ENCODE results near the gene GPATCH1. TPM values are rescaled to one million over a fixed set of nuclear protein-coding genes. Genes with fewer than 3 reads are reported as not detected.

GPATCH1 gene
- total and polyA plus RNA-seq, 2 of the 13 experiments (the other 11 are each of a cell fraction or from before 2014, with no cell fraction given), result 6.8 to 6.9 TPM

DNA sequence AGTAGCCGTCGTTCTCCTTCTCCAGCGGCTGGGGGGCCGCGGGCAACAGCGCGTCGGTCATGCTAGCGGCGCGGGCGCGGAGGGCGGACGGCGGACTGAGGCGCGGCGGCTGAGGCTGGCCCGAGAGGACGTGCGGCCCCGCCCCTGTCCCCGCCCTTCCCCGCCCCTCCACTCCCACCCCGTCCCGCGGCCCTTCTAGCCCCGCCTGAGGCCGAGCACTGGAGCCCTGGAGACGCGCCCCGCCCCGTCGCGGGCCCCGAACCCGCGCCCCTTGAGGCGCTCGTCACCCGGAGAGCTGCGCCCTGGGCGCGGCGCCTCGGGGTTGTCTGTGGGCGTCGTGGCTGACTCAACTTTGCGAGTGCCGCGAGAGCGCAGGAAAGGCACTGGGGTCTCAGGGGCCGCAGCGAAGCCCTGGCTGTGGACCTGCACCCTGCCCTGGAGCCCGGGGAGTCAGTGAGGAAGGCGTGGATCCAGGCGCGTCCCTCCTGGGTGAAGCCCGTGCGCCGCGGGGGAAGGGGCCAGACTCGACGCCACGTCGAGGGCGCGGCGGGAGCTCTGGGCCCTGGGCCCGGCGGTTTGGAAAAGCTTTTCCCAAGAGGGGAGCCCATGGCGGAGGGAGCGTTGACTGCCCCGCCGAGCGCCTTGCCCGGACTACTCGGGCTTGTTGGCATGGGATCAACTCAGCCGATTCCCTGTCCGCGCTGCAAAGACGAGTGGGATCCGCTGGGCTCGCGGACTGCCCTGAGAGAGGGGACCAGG lies 16.0 kb upstream of the GPATCH1 start, which contains the start of gene RHPN2 (continued):
- TF ChIP-seq, protein P1, sequence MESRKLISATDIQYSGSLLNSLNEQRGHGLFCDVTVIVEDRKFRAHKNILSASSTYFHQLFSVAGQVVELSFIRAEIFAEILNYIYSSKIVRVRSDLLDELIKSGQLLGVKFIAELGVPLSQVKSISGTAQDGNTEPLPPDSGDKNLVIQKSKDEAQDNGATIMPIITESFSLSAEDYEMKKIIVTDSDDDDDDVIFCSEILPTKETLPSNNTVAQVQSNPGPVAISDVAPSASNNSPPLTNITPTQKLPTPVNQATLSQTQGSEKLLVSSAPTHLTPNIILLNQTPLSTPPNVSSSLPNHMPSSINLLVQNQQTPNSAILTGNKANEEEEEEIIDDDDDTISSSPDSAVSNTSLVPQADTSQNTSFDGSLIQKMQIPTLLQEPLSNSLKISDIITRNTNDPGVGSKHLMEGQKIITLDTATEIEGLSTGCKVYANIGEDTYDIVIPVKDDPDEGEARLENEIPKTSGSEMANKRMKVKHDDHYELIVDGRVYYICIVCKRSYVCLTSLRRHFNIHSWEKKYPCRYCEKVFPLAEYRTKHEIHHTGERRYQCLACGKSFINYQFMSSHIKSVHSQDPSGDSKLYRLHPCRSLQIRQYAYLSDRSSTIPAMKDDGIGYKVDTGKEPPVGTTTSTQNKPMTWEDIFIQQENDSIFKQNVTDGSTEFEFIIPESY (CRISPR knock-in tag; IDR thresholded peaks at IDR 0.05), result peak; percentile 90
- no peak for TF ChIP-seq GATAD2A (CRISPR knock-in tag; IDR thresholded peaks at IDR 0.05)
- no peak for TF ChIP-seq PTBP1 (IDR thresholded peaks at IDR 0.05; ENCODE audit: low read depth, low read length, poor library complexity, severe bottlenecking)
- TF ChIP-seq, protein P2, sequence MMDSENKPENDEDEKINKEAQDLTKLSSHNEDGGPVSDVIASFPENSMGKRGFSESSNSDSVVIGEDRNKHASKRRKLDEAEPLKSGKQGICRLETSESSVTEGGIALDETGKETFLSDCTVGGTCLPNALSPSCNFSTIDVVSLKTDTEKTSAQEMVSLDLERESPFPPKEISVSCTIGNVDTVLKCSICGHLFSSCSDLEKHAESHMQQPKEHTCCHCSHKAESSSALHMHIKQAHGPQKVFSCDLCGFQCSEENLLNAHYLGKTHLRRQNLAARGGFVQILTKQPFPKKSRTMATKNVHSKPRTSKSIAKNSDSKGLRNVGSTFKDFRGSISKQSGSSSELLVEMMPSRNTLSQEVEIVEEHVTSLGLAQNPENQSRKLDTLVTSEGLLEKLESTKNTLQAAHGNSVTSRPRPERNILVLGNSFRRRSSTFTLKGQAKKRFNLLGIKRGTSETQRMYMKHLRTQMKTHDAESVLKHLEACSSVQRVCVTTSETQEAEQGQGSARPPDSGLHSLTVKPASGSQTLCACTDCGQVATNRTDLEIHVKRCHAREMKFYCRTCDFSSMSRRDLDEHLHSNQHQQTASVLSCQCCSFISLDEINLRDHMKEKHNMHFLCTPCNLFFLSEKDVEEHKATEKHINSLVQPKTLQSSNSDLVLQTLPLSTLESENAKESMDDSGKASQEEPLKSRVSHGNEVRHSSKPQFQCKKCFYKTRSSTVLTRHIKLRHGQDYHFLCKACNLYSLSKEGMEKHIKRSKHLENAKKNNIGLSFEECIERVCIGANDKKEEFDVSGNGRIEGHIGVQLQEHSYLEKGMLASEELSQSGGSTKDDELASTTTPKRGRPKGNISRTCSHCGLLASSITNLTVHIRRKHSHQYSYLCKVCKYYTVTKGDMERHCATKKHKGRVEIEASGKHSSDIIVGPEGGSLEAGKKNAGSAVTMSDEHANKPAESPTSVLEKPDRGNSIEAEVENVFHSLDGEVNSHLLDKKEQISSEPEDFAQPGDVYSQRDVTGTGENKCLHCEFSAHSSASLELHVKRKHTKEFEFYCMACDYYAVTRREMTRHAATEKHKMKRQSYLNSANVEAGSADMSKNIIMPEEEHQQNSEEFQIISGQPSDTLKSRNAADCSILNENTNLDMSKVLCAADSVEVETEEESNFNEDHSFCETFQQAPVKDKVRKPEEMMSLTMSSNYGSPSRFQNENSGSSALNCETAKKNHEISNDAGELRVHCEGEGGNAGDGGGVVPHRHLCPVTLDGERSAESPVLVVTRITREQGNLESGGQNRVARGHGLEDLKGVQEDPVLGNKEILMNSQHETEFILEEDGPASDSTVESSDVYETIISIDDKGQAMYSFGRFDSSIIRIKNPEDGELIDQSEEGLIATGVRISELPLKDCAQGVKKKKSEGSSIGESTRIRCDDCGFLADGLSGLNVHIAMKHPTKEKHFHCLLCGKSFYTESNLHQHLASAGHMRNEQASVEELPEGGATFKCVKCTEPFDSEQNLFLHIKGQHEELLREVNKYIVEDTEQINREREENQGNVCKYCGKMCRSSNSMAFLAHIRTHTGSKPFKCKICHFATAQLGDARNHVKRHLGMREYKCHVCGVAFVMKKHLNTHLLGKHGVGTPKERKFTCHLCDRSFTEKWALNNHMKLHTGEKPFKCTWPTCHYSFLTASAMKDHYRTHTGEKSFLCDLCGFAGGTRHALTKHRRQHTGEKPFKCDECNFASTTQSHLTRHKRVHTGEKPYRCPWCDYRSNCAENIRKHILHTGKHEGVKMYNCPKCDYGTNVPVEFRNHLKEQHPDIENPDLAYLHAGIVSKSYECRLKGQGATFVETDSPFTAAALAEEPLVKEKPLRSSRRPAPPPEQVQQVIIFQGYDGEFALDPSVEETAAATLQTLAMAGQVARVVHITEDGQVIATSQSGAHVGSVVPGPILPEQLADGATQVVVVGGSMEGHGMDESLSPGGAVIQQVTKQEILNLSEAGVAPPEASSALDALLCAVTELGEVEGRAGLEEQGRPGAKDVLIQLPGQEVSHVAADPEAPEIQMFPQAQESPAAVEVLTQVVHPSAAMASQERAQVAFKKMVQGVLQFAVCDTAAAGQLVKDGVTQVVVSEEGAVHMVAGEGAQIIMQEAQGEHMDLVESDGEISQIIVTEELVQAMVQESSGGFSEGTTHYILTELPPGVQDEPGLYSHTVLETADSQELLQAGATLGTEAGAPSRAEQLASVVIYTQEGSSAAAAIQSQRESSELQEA (CRISPR knock-in tag; IDR thresholded peaks at IDR 0.05; ENCODE audit: not compliant biosample characterization), result no peak
- TF ChIP-seq SRSF4 (IDR thresholded peaks at IDR 0.05; ENCODE audit: low read depth, low read length, poor library complexity, severe bottlenecking), result no peak
- TF ChIP-seq, protein P3, sequence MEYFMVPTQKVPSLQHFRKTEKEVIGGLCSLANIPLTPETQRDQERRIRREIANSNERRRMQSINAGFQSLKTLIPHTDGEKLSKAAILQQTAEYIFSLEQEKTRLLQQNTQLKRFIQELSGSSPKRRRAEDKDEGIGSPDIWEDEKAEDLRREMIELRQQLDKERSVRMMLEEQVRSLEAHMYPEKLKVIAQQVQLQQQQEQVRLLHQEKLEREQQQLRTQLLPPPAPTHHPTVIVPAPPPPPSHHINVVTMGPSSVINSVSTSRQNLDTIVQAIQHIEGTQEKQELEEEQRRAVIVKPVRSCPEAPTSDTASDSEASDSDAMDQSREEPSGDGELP (IDR thresholded peaks at IDR 0.05; ENCODE audit: borderline replicate concordance, low read depth), result no peak
- TF ChIP-seq DR1 (CRISPR knock-in tag; IDR thresholded peaks at IDR 0.05), result no peak
- no peak for TF ChIP-seq ZNF234 (CRISPR knock-in tag; conservative IDR thresholded peaks at IDR 0.05)
- TF ChIP-seq FOXP1 (IDR thresholded peaks at IDR 0.05), result no peak
- no peak for TF ChIP-seq FOXP1 (CRISPR knock-in tag; IDR thresholded peaks at IDR 0.05)
- no peak for TF ChIP-seq FOXA3 (CRISPR knock-in tag; IDR thresholded peaks at IDR 0.05)
- TF ChIP-seq ZNF496 (CRISPR knock-in tag; IDR thresholded peaks at IDR 0.05; ENCODE audit: insufficient replicate concordance), result no peak
- TF ChIP-seq ZNF557 (CRISPR knock-in tag; IDR thresholded peaks at IDR 0.05), result no peak
- TF ChIP-seq SOX5 (CRISPR knock-in tag; IDR thresholded peaks at IDR 0.05; ENCODE audit: borderline replicate concordance), result no peak; the same call in 1 of the 2 replicates
- TF ChIP-seq ZC3H4 (CRISPR knock-in tag; IDR thresholded peaks at IDR 0.05; ENCODE audit: borderline replicate concordance), result no peak
- TF ChIP-seq, protein P4, sequence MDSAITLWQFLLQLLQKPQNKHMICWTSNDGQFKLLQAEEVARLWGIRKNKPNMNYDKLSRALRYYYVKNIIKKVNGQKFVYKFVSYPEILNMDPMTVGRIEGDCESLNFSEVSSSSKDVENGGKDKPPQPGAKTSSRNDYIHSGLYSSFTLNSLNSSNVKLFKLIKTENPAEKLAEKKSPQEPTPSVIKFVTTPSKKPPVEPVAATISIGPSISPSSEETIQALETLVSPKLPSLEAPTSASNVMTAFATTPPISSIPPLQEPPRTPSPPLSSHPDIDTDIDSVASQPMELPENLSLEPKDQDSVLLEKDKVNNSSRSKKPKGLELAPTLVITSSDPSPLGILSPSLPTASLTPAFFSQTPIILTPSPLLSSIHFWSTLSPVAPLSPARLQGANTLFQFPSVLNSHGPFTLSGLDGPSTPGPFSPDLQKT (CRISPR knock-in tag; IDR thresholded peaks at IDR 0.05; ENCODE audit: borderline replicate concordance), result no peak
